ENCODE data around the gene FLACC1.

DNA sequence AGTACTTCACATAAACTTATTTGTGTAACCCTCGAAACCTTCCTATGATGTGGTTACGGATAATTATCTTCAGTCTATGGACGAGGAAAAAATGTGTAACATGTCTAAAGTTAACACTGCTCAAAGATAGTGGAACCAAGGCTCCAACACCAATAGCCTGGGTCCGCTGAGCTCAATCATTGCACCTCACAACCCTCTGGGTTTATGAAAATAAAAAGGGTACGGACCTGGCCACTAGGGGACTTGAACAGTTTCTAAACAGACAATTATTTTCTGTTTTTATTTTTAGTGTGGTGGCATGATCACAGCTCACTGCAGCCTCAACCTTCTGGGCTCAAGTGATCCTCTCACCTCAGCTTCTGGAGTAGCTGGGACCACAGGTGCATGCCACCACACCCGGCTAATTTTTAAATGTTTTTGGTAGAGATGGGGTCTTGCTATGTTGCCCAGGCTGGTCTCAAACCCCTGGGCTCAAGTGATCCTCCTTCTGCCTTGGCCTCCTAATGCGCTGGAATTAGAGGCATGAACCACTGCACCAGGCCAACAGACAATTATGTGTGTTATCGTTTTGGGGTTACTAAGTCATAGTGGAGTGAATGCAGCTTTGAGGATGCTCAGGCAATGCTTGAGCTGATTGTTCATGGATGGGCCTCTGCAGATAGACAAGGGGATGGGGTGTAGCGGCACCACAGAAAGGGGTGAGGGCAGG is 86.7 kb downstream of the FLACC1 start:
- TF ChIP-seq CTCF (IDR thresholded peaks at IDR 0.05) (no peak), POLR2A (IDR thresholded peaks at IDR 0.05) (no peak), EP300 (IDR thresholded peaks at IDR 0.05) (no peak)
